Prostate gland (tissue), 2 donors: Measurements from ENCODE around the gene MYLK.

Experiments used
- CTCF ChIP-seq, 4 experiments: fragments of 200-600 bp in 2 of 4; fragments of 450-650 bp in 2 of 4; sonication (generic) in 2 of 4; IDR thresholded peaks; 1 replicate in 3 of 4; 2 replicates in 1 of 4; pipeline ENCODE4 v1.5.1; 2016 to 2019; ENCODE audit warnings: antibody characterized with exemption in 4 of 4, mild to moderate bottlenecking in 2 of 4, moderate library complexity in 2 of 4
- POLR2AphosphoS5 ChIP-seq: sonication (generic); formaldehyde crosslinking; IDR thresholded peaks from one replicate; pipeline ENCODE4 v1.6.1; 2017; ENCODE audit warnings: antibody characterized with exemption

- TF ChIP-seq POLR2AphosphoS5 (no peak), CTCF (IDR thresholded peaks at IDR 0.05) (no peak)
Observed at GRCh38 chr3:123695152-123695551, 189.0 kb downstream of the MYLK start.
